Measurements from ENCODE around the gene MIEN1. TPM values are rescaled to one million over a fixed set of nuclear protein-coding genes. Genes with fewer than 3 reads are reported as not detected.

The MIEN1 gene
- total RNA-seq, 2 donors from 2014 or later, result 27.1 to 30.3 TPM

DNA sequence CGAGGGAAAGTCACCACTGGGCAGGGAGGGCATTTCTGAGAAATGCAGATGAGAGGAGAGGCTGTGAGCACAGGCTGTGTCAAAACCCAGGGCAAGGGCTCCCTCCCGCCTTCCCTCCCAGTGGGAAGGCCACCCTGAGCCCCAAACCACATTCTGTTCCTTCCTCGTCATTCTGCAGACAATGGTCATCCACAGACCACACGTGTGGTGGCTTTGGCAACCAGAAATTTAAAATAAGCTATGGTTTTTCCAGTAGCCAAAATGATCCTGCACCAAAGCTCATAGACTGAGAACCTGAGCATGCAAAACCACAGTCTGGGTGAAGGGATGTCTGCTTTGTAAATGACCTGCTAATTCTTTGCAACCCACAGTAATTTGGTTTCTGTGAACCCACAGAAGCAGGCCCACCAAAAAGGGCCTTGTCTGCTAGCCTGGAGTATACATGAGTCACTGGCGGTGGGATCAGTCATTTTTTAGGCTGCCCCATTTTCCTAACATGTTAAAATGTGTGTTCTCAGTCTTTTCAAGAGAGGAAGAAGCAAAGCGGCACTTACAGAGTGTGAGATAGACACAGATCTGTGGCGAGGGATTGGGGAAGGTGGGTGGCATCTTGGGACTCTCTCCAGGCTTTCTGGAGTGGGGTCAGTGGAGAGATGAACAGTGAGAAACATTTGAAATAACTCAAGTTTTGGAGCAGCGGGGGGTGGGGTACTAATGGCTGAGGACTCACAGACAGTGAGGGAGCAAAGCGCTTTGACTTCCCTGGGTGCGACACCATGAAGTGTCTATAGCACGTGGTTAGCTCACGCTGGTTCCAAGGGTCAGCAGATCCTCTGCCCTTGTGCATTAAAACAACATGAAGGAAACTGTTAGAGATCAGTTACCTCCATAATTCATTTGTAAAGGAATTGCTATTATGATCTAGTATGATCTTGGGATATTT, 27.9 kb upstream of the MIEN1 start:
- Histone ChIP-seq H3K27me3 (replicated peaks; ENCODE audit: insufficient read depth) (no peaks in the 10 kb centered on the region), H3K4me3 (no peak overlapping the region), H3K4me1 (ENCODE audit: control insufficient read depth in 1 of 2, low read depth in 2 of 2) (peaks cover 0 to 12% of the 10 kb centered on the region in 2 donors), H3K27ac (no peak overlapping the region), H3K9me3 (no peaks in the 10 kb centered on the region), H3K36me3 (no peaks in the 10 kb centered on the region)
- no peak for ATAC-seq (ENCODE audit: insufficient number of reproducible peaks, low FRiP score, low read depth)
- DNase-seq (ENCODE audit: low spot score), result no peak
- TF ChIP-seq, protein P1, sequence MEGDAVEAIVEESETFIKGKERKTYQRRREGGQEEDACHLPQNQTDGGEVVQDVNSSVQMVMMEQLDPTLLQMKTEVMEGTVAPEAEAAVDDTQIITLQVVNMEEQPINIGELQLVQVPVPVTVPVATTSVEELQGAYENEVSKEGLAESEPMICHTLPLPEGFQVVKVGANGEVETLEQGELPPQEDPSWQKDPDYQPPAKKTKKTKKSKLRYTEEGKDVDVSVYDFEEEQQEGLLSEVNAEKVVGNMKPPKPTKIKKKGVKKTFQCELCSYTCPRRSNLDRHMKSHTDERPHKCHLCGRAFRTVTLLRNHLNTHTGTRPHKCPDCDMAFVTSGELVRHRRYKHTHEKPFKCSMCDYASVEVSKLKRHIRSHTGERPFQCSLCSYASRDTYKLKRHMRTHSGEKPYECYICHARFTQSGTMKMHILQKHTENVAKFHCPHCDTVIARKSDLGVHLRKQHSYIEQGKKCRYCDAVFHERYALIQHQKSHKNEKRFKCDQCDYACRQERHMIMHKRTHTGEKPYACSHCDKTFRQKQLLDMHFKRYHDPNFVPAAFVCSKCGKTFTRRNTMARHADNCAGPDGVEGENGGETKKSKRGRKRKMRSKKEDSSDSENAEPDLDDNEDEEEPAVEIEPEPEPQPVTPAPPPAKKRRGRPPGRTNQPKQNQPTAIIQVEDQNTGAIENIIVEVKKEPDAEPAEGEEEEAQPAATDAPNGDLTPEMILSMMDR (IDR thresholded peaks at IDR 0.05), result no peak

DNA sequence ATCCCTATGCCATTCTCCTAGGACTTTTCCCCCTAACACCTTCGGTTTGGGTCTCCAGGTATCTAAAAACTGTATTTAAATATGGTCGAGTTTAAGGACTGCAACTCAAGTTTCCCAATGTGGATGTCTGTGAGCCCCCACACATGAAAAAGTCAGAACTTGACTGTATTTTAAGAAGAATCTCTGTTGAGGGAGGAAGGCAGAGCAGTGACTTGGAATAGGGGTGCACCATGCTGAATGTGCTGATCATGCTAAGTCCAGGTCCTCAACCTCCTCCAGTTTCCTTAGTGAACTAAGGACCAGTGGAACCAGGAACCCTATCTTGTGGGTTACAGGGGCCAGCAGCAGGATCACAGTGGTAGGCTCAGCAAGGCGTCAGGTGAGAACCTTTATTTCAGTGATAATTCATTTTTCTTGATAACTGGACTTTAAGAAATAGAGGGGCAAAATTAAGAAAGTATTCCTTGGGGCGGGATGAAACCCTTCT, 26.9 kb upstream of the MIEN1 start:
- ATAC-seq (ENCODE audit: insufficient number of reproducible peaks, low FRiP score, low read depth), result no peak
- H3K27ac ChIP-seq, result no peak overlapping the region
- peaks cover 0 to 17% of the 10 kb centered on the region in 2 donors for H3K4me1 ChIP-seq (ENCODE audit: control insufficient read depth in 1 of 2, low read depth in 2 of 2)
- no peak for DNase-seq (ENCODE audit: low spot score)
- H3K27me3 ChIP-seq (replicated peaks; ENCODE audit: insufficient read depth), result no peaks in the 10 kb centered on the region
- no peaks in the 10 kb centered on the region for H3K36me3 ChIP-seq
- H3K9me3 ChIP-seq, result no peaks in the 10 kb centered on the region
- no peak overlapping the region for H3K4me3 ChIP-seq
- TF ChIP-seq, protein P1 (IDR thresholded peaks at IDR 0.05), result no peak

DNA sequence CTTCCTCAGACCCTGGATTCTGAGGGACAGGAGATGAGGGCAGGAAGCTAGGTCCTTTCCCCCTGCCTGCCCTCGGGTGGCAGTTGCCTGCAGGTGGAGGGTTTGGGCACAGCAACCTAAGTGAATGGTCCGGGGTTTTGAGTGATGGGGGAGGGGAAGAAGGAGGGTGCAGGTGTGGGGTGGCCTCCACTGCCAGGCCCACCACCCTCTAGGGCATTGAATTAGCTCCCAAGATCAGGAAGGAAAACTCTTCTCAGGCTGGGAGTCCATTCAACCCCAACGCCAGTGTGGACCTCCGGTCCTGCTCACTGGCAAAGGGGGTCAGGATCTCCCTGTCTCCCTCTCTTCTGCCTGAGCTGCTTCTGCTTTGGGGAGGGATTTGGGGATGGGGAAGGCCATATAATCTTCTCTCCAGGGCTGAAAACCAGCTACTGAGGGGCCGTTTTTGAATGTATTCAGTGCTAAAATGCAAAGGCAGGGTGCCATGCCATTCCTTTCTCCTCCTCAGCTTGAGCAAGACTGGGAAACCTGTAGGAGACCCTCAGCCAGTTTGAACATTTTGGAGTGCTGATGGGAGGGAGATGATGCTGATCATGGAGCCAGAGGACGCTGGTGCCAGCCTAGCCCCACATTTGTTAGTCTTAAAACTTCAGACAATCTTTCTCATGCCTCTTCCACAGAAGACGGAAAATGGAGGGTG, 26.2 kb upstream of the MIEN1 start:
- no peaks in the 10 kb centered on the region for H3K27me3 ChIP-seq (replicated peaks; ENCODE audit: insufficient read depth)
- TF ChIP-seq, protein P1 (IDR thresholded peaks at IDR 0.05), result no peak
- H3K27ac ChIP-seq, result no peak overlapping the region
- H3K36me3 ChIP-seq, result no peaks in the 10 kb centered on the region
- H3K9me3 ChIP-seq, result no peaks in the 10 kb centered on the region
- H3K4me1 ChIP-seq (ENCODE audit: control insufficient read depth in 1 of 2, low read depth in 2 of 2), result peaks cover 0 to 21% of the 10 kb centered on the region in 2 donors
- H3K4me3 ChIP-seq, result no peak overlapping the region
- DNase-seq (ENCODE audit: low spot score) (no peak), ATAC-seq (ENCODE audit: insufficient number of reproducible peaks, low FRiP score, low read depth) (no peak)

DNA sequence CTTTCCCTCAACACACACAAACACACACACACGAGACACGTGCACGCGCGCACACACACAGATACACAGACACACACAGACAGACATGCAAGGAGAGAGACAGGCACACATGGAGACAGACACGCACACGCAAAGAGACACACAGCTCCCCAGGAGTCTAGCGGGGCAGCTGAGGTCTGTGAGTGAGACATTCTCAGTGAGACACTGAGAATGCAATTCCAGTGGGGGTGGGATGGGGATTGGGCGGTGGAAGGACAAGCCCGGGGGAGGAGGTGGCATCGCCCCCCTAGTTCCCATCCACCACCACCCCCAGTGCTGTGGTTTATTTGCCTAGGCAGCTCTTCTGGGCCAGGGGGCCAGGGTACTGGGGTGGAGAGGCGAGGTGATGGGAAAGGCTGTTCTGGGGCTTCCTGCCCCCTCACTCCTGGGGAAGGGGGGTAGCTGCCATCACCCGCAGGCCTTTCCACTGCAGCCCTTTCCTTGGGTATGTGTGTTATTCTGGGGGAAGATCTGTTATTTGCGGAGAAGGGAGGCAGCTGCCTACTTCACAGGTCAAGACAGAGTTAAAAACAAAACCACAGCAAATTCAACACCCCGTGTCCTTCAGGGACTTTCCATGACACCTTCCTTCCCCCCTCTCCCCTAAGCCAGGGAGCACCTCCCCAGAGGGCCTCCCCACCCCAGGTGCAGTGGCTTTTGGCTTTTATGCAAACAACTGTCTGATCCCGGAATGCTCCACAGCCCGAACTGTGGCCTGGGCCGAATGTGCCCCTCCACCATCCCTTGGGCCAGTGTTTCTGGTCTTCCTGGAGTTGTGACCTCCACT, 25.4 kb upstream of the MIEN1 start:
- ATAC-seq (ENCODE audit: insufficient number of reproducible peaks, low FRiP score, low read depth) (no peak), DNase-seq (ENCODE audit: low spot score) (no peak)
- Histone ChIP-seq H3K4me3 (no peak overlapping the region), H3K4me1 (ENCODE audit: control insufficient read depth in 1 of 2, low read depth in 2 of 2) (peaks cover 0 to 23% of the 10 kb centered on the region in 2 donors), H3K27ac (peak overlapping the region in 1 of 2 donors; percentile 80), H3K27me3 (replicated peaks; ENCODE audit: insufficient read depth) (no peaks in the 10 kb centered on the region), H3K36me3 (no peaks in the 10 kb centered on the region), H3K9me3 (no peaks in the 10 kb centered on the region)
- TF ChIP-seq, protein P1 (IDR thresholded peaks at IDR 0.05), result no peak
